H9 (cell line): ENCODE results near the gene CARD19. TPM values are rescaled to one million over a fixed set of nuclear protein-coding genes. Genes with fewer than 3 reads are reported as not detected.
A peak's percentile ranks its signal among the peaks of the same experiment; 100 is the strongest.

Experiments
- DNase-seq: peaks from one replicate; pipeline ENCODE4 v3.0.0-alpha.2; 2017
- H2AFZ ChIP-seq: one replicate; pipeline ENCODE4 v1.6.1; 2013; ENCODE audit warnings: mild to moderate bottlenecking, low read length, control low read depth, moderate library complexity
- H2AK5ac ChIP-seq: 2 replicates; pipeline ENCODE4 v1.6.1; 2013; ENCODE audit warnings: low read length, control low read depth, mixed read lengths; ENCODE audit not compliant: insufficient read length
- H2BK120ac ChIP-seq: one replicate; pipeline ENCODE4 v1.6.1; 2013; ENCODE audit warnings: low read depth, mild to moderate bottlenecking, low read length, control low read depth, inconsistent platforms; ENCODE audit not compliant: poor library complexity, severe bottlenecking
- H2BK12ac ChIP-seq: 2 replicates; pipeline ENCODE4 v1.6.1; 2013; ENCODE audit warnings: low read length, control low read depth, mixed read lengths, low read depth; ENCODE audit not compliant: insufficient read length
- H2BK15ac ChIP-seq: 2 replicates; pipeline ENCODE4 v1.6.1; 2013; ENCODE audit warnings: low read depth, low read length, control low read depth
- H2BK20ac ChIP-seq: one replicate; pipeline ENCODE4 v1.6.1; 2013; ENCODE audit warnings: low read depth, mild to moderate bottlenecking, low read length, control low read depth, inconsistent platforms; ENCODE audit not compliant: poor library complexity, severe bottlenecking
- H2BK5ac ChIP-seq: 2 replicates; pipeline ENCODE4 v1.6.1; 2013; ENCODE audit warnings: low read length, control low read depth, mixed read lengths; ENCODE audit not compliant: insufficient read length
- H3K14ac ChIP-seq: 2 replicates; pipeline ENCODE4 v1.6.1; 2013; ENCODE audit warnings: low read length, control low read depth; ENCODE audit not compliant: insufficient read depth
- H3K18ac ChIP-seq: 2 replicates; pipeline ENCODE4 v1.6.1; 2013; ENCODE audit warnings: low read depth, mild to moderate bottlenecking, mixed read lengths, low read length, control low read depth; ENCODE audit not compliant: insufficient read length
- H3K23ac ChIP-seq: 2 replicates; pipeline ENCODE4 v1.6.1; 2013; ENCODE audit warnings: low read length, control low read depth, mixed read lengths, low read depth; ENCODE audit not compliant: insufficient read length
- H3K23me2 ChIP-seq: 2 replicates; pipeline ENCODE4 v1.6.1; 2013; ENCODE audit warnings: low read depth, mild to moderate bottlenecking, mixed read lengths, low read length, control low read depth; ENCODE audit not compliant: insufficient read length, poor library complexity, severe bottlenecking
- H3K27ac ChIP-seq: 2 replicates; pipeline ENCODE4 v1.5.1; 2013; ENCODE audit warnings: low read length, control low read depth, mixed read lengths, low read depth; ENCODE audit not compliant: insufficient read length
- H3K27me3 ChIP-seq: 2 replicates; pipeline ENCODE4 v1.6.1; 2013; ENCODE audit warnings: low read length, control low read depth, inconsistent platforms; ENCODE audit not compliant: insufficient read depth
- H3K4ac ChIP-seq: 2 replicates; pipeline ENCODE4 v1.6.1; 2013; ENCODE audit warnings: low read depth, mild to moderate bottlenecking, control low read depth, inconsistent platforms, low read length, moderate library complexity
- H3K4me1 ChIP-seq: 2 replicates; pipeline ENCODE4 v1.6.1; 2013; ENCODE audit warnings: low read length, control low read depth, inconsistent platforms; ENCODE audit not compliant: insufficient read depth
- H3K4me2 ChIP-seq: 2 replicates; pipeline ENCODE4 v1.6.1; 2013; ENCODE audit warnings: low read length, control low read depth, mixed read lengths; ENCODE audit not compliant: insufficient read length, insufficient read depth
- H3K56ac ChIP-seq: 2 replicates; pipeline ENCODE4 v1.6.1; 2013; ENCODE audit warnings: low read depth, mild to moderate bottlenecking, mixed read lengths, low read length, control low read depth; ENCODE audit not compliant: insufficient read length
- H3K79me1 ChIP-seq: 2 replicates; pipeline ENCODE4 v1.6.1; 2013; ENCODE audit warnings: low read depth, mild to moderate bottlenecking, moderate library complexity, low read length, control low read depth, inconsistent platforms; ENCODE audit not compliant: insufficient read depth, poor library complexity, severe bottlenecking
- H3K79me2 ChIP-seq: 2 replicates; pipeline ENCODE4 v1.6.1; 2013; ENCODE audit warnings: low read length, control low read depth, inconsistent platforms; ENCODE audit not compliant: insufficient read depth
- H3K9ac ChIP-seq: 2 replicates; pipeline ENCODE4 v1.6.1; 2013; ENCODE audit warnings: low read length, control low read depth, mixed read lengths; ENCODE audit not compliant: insufficient read length; ENCODE audit errors: extremely low read depth
- H3K9me3 ChIP-seq: one replicate; pipeline ENCODE4 v1.6.1; 2013; ENCODE audit warnings: low read depth, low read length, inconsistent platforms; ENCODE audit not compliant: control insufficient read depth
- H3T11ph ChIP-seq: one replicate; pipeline ENCODE4 v1.6.1; 2013; ENCODE audit warnings: mild to moderate bottlenecking, low read length, control low read depth, inconsistent platforms
- H4K20me1 ChIP-seq: one replicate; pipeline ENCODE4 v1.6.1; 2013; ENCODE audit not compliant: control insufficient read depth, insufficient read length, insufficient read depth
- H4K5ac ChIP-seq: 2 replicates; pipeline ENCODE4 v1.6.1; 2013; ENCODE audit warnings: low read depth, mild to moderate bottlenecking, mixed read lengths, low read length, control low read depth; ENCODE audit not compliant: insufficient read length
- H4K8ac ChIP-seq: replicated peaks from 2 replicates; pipeline ENCODE4 v1.6.1; 2013; ENCODE audit warnings: low read length, control low read depth, mixed read lengths, low read depth; ENCODE audit not compliant: insufficient read length
- H4K91ac ChIP-seq: 2 replicates; pipeline ENCODE4 v1.6.1; 2013; ENCODE audit warnings: low read depth, mild to moderate bottlenecking, moderate library complexity, mixed read lengths, low read length, control low read depth; ENCODE audit not compliant: insufficient read length
- H3K27ac Mint-ChIP-seq, 3 experiments: 2 replicates in 2 of 3; 3 replicates in 1 of 3; pipeline ENCODE4 v1.8.0; 2020 to 2021; ENCODE audit warnings: mixed read lengths in 3 of 3, mild to moderate bottlenecking in 1 of 3, moderate library complexity in 1 of 3
- H3K27me3 Mint-ChIP-seq: 2 replicates; pipeline ENCODE4 v1.8.0; 2021; ENCODE audit warnings: low read depth, mild to moderate bottlenecking, moderate library complexity, mixed read lengths
- H3K36me3 Mint-ChIP-seq, 3 experiments: 2 replicates in 2 of 3; 3 replicates in 1 of 3; pipeline ENCODE4 v1.8.0; 2020 to 2021; ENCODE audit warnings: low read depth in 3 of 3, mixed read lengths in 3 of 3; ENCODE audit not compliant: insufficient read depth in 1 of 3
- H3K4me1 Mint-ChIP-seq, 2 experiments: 2 replicates each; pipeline ENCODE4 v1.8.0; 2020; ENCODE audit warnings: mixed read lengths in 2 of 2
- H3K4me3 Mint-ChIP-seq, 2 experiments: 2 replicates in 1 of 2; 3 replicates in 1 of 2; pipeline ENCODE4 v1.8.0; 2020 to 2021; ENCODE audit warnings: mild to moderate bottlenecking in 2 of 2, mixed read lengths in 2 of 2, moderate library complexity in 1 of 2
- H3K9me3 Mint-ChIP-seq, 2 experiments: 2 replicates in 1 of 2; 3 replicates in 1 of 2; pipeline ENCODE4 v1.8.0; 2020; ENCODE audit warnings: mild to moderate bottlenecking in 2 of 2, mixed read lengths in 2 of 2, moderate library complexity in 1 of 2
- WGBS: extraction: QIAGEN DNeasy Blood & Tissue Kit; methylation state at CpG from one replicate; pipeline ENCODE4 v1.1.7; 2013; ENCODE audit warnings: missing lambda C conversion rate, low lambda C conversion rate, mixed read lengths; ENCODE audit not compliant: insufficient read length; ENCODE audit errors: extremely low coverage; 5-methylcytosine and 5-hydroxymethylcytosine counted together
- total RNA-seq: library from RNA; stranded (reverse); gene quantifications from 2 replicates; pipeline ENCODE4 v1.2.1, GENCODE V29; 2021
- TF ChIP-seq, protein P1 (sequence below): fragments of 200-600 bp; sonication (generic); conservative IDR thresholded peaks from 3 replicates; pipeline ENCODE4 v1.8.0; 2021; ENCODE audit warnings: antibody characterized with exemption, mild to moderate bottlenecking

Gene CARD19
- total RNA-seq, 1 experiment from 2014 or later = 21.4 TPM

DNA sequence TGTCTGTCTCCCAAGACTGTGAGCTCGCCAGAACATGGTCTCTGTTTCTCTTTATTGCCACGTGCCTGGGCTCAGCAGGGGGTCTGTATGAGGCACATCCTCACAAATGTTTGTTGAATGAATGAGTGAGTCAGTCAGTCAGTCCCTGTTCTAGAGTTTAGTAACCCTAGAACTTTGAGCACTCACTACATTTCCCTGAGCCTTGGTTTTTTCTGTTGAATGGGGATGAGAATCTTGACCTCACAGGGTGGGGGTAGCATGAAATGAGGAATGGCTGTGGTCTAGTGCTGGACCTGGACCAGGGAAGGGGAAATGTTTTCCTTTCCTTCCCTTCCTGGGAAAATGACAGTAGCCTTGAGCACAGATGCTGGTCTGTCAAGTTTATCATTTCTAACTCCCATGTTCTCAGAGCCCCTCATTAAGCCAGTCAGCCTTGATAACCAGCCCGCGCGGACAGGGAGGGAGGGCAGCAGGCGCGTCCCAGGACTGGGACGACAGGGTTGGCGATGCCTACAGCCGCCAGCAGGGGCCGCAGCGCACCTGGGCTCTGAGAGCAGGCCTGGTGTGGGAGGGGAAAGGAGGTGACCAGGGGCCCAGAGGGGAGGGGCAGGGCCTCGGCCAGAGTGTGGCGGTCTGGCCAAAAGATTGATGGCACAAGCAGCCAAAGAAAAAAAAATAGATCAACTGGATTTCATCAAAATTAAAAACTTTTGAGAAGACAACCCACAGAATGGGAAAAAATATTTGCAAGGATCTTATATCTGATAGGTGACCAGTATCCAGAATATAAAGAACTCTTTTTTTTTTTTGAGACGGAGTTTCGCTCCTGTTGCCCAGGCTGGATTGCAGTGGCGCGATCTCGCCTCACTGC lies 63.8 kb downstream of the CARD19 start:
- H3K27ac ChIP-seq = no peak overlapping the region
- H2BK5ac ChIP-seq = no peak overlapping the region
- H4K20me1 ChIP-seq = no peaks in the 10 kb centered on the region
- no peak overlapping the region for H3K4ac ChIP-seq
- H2BK12ac ChIP-seq = no peak overlapping the region
- H3K18ac ChIP-seq = no peak overlapping the region
- no peak overlapping the region for H4K5ac ChIP-seq
- Mint-ChIP-seq H3K9me3 (no peaks in the 10 kb centered on the region; a peak in 1 of 5 replicates), H3K27ac (peak overlapping the region in 1 of 3 experiments; percentile 56; a peak in 1 of 7 replicates), H3K4me3 (peak overlapping the region in 1 of 2 experiments; percentile 44; a peak in 1 of 5 replicates), H3K36me3 (no peaks in the 10 kb centered on the region), H3K27me3 (peaks cover 2% of the 10 kb centered on the region; the same call in 1 of the 2 replicates), H3K4me1 (peaks cover 5 to 8% of the 10 kb centered on the region in 2 experiments)
- no peak overlapping the region for H2BK15ac ChIP-seq
- no peak overlapping the region for H4K91ac ChIP-seq
- H3K23me2 ChIP-seq = no peaks in the 10 kb centered on the region
- H3K56ac ChIP-seq = no peak overlapping the region
- no peak overlapping the region for H2AFZ ChIP-seq
- TF ChIP-seq, protein P1, sequence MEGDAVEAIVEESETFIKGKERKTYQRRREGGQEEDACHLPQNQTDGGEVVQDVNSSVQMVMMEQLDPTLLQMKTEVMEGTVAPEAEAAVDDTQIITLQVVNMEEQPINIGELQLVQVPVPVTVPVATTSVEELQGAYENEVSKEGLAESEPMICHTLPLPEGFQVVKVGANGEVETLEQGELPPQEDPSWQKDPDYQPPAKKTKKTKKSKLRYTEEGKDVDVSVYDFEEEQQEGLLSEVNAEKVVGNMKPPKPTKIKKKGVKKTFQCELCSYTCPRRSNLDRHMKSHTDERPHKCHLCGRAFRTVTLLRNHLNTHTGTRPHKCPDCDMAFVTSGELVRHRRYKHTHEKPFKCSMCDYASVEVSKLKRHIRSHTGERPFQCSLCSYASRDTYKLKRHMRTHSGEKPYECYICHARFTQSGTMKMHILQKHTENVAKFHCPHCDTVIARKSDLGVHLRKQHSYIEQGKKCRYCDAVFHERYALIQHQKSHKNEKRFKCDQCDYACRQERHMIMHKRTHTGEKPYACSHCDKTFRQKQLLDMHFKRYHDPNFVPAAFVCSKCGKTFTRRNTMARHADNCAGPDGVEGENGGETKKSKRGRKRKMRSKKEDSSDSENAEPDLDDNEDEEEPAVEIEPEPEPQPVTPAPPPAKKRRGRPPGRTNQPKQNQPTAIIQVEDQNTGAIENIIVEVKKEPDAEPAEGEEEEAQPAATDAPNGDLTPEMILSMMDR = peak; percentile 99
- H2BK120ac ChIP-seq = no peak overlapping the region
- no peaks in the 10 kb centered on the region for H3K9me3 ChIP-seq
- H3K4me1 ChIP-seq = no peaks in the 10 kb centered on the region
- H2BK20ac ChIP-seq = no peak overlapping the region
- H3K79me2 ChIP-seq = no peaks in the 10 kb centered on the region
- no peak overlapping the region for H3K9ac ChIP-seq
- no peaks in the 10 kb centered on the region for H3K27me3 ChIP-seq
- H2AK5ac ChIP-seq = no peak overlapping the region
- no peak overlapping the region for H4K8ac ChIP-seq
- no peak overlapping the region for H3K4me2 ChIP-seq
- WGBS = no CpG with 5 or more reads among the region's 19 CpGs
- no peak overlapping the region for H3K23ac ChIP-seq
- peak; percentile 94 for DNase-seq
- H3K79me1 ChIP-seq = no peaks in the 10 kb centered on the region
- H3K14ac ChIP-seq = no peak overlapping the region
- H3T11ph ChIP-seq = no peak overlapping the region
